ENCODE data around the gene MAP7D3. TPM values are rescaled to one million over a fixed set of nuclear protein-coding genes. Genes with fewer than 3 reads are reported as not detected.

Gene MAP7D3
- polyA plus RNA-seq, 3 donors, result 1.8 to 3.4 (median 2.9) TPM

DNA sequence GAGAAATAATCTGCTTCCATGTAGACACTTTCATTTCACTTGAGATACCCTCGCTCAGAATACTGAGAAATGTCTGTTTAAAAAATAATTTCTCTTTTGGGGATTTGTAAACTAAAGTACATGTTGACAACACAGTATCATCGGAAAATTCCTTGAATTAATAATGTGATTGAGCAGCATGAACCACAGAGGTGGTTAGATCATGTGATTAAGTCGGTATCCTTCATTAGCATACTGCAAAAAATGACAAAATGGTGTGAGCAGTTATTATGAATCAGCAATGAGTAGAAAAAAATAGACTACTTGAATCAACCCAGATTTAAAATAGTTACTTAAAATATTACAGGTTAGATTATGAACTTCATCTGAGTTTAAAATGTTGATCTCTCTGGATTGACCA lies 14.1 kb downstream of the MAP7D3 start:
- Histone ChIP-seq H2AFZ (ENCODE audit: insufficient read depth, low read depth, low read length, poor library complexity, severe bottlenecking) (no peak overlapping the region), H4K20me1 (ENCODE audit: insufficient read depth, low read length) (no peaks in the 10 kb centered on the region), H3K27ac (ENCODE audit: low read depth in 1 of 2, low read length in 2 of 2) (no peak overlapping the region), H3K9me3 (replicated peaks in 1 of 2; ENCODE audit: control insufficient read depth in 1 of 2, insufficient read depth in 1 of 2, low read length in 2 of 2) (no peaks in the 10 kb centered on the region), H3K4me2 (replicated peaks; ENCODE audit: extremely low read depth, low read length, poor library complexity, severe bottlenecking) (no peak overlapping the region), H3K9ac (ENCODE audit: insufficient read depth, low read length, poor library complexity, severe bottlenecking) (no peak overlapping the region), H3K79me2 (ENCODE audit: insufficient read depth, low read length) (no peaks in the 10 kb centered on the region), H3K36me3 (replicated peaks in 1 of 2; ENCODE audit: control insufficient read depth in 1 of 2, insufficient read depth in 2 of 2, low read length in 2 of 2) (peaks cover 25 to 60% of the 10 kb centered on the region in 2 donors), H3K4me3 (replicated peaks in 1 of 3; ENCODE audit: low read depth in 2 of 3, low read length in 3 of 3) (no peak overlapping the region), H3K4me1 (ENCODE audit: control insufficient read depth in 1 of 2, insufficient read depth in 2 of 2, low read length in 2 of 2) (no peaks in the 10 kb centered on the region), H3K27me3 (ENCODE audit: control insufficient read depth in 2 of 2, insufficient read depth in 2 of 2, low read length in 2 of 2) (peaks cover 0 to 2% of the 10 kb centered on the region in 2 donors)
- H3K36me3 Mint-ChIP-seq, result peaks cover 30 to 43% of the 10 kb centered on the region in 2 donors
- no peak overlapping the region for H3K4me3 Mint-ChIP-seq
- no peaks in the 10 kb centered on the region for H3K27me3 Mint-ChIP-seq (ENCODE audit: low read depth in 3 of 3)
- no peaks in the 10 kb centered on the region for H3K9me3 Mint-ChIP-seq
- no peak overlapping the region for H3K27ac Mint-ChIP-seq
- TF ChIP-seq, protein P1, sequence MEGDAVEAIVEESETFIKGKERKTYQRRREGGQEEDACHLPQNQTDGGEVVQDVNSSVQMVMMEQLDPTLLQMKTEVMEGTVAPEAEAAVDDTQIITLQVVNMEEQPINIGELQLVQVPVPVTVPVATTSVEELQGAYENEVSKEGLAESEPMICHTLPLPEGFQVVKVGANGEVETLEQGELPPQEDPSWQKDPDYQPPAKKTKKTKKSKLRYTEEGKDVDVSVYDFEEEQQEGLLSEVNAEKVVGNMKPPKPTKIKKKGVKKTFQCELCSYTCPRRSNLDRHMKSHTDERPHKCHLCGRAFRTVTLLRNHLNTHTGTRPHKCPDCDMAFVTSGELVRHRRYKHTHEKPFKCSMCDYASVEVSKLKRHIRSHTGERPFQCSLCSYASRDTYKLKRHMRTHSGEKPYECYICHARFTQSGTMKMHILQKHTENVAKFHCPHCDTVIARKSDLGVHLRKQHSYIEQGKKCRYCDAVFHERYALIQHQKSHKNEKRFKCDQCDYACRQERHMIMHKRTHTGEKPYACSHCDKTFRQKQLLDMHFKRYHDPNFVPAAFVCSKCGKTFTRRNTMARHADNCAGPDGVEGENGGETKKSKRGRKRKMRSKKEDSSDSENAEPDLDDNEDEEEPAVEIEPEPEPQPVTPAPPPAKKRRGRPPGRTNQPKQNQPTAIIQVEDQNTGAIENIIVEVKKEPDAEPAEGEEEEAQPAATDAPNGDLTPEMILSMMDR (IDR thresholded peaks at IDR 0.05), result no peak
- DNase-seq, result no peak
- 50% methylated on average over 1 of the region's 3 CpGs for WGBS (ENCODE audit: insufficient coverage)
- intact Hi-C loops (cut with micrococcal nuclease), result no loop called here
- H3K4me1 Mint-ChIP-seq, result no peaks in the 10 kb centered on the region

DNA sequence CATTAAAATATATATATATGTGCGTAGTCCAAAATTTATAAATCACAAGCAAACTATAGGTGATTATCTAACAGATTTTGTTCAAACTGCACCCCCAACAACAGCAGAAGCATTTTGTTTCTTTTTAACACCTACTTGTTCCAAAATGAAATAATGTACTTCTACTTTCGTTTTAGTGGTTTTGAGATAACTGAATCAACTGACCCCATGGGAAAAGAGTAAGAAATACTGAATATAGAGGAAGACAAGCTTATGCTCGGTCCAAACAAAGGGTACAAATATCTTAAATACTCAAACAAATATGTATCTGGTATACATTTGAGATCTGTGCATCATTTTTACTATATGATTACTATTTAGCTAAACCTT lies 22.4 kb downstream of the MAP7D3 start:
- WGBS (ENCODE audit: insufficient coverage), result no CpG with 5 or more reads among the region's 3 CpGs
- Histone ChIP-seq H3K9me3 (replicated peaks in 1 of 2; ENCODE audit: control insufficient read depth in 1 of 2, insufficient read depth in 1 of 2, low read length in 2 of 2) (no peaks in the 10 kb centered on the region), H3K36me3 (replicated peaks in 1 of 2; ENCODE audit: control insufficient read depth in 1 of 2, insufficient read depth in 2 of 2, low read length in 2 of 2) (peaks cover 20 to 52% of the 10 kb centered on the region in 2 donors), H4K20me1 (ENCODE audit: insufficient read depth, low read length) (no peaks in the 10 kb centered on the region), H3K79me2 (ENCODE audit: insufficient read depth, low read length) (no peaks in the 10 kb centered on the region), H3K27ac (ENCODE audit: low read depth in 1 of 2, low read length in 2 of 2) (no peak overlapping the region), H3K4me3 (replicated peaks in 1 of 3; ENCODE audit: low read depth in 2 of 3, low read length in 3 of 3) (peak overlapping the region in 1 of 3 experiments; percentile 30), H3K4me1 (ENCODE audit: control insufficient read depth in 1 of 2, insufficient read depth in 2 of 2, low read length in 2 of 2) (peaks cover 0 to 2% of the 10 kb centered on the region in 2 donors), H3K27me3 (ENCODE audit: control insufficient read depth in 2 of 2, insufficient read depth in 2 of 2, low read length in 2 of 2) (no peaks in the 10 kb centered on the region), H2AFZ (ENCODE audit: insufficient read depth, low read depth, low read length, poor library complexity, severe bottlenecking) (no peak overlapping the region), H3K9ac (ENCODE audit: insufficient read depth, low read length, poor library complexity, severe bottlenecking) (no peak overlapping the region), H3K4me2 (replicated peaks; ENCODE audit: extremely low read depth, low read length, poor library complexity, severe bottlenecking) (peak overlapping the region; percentile 31)
- no peaks in the 10 kb centered on the region for H3K27me3 Mint-ChIP-seq (ENCODE audit: low read depth in 3 of 3)
- peaks cover 32 to 41% of the 10 kb centered on the region in 2 donors for H3K36me3 Mint-ChIP-seq
- TF ChIP-seq, protein P1 (IDR thresholded peaks at IDR 0.05), result no peak
- peaks cover 9% of the 10 kb centered on the region for H3K4me1 Mint-ChIP-seq
- no peak overlapping the region for H3K27ac Mint-ChIP-seq
- DNase-seq, result no peak
- peak overlapping the region in 1 of 2 donors; percentile 35 for H3K4me3 Mint-ChIP-seq
- intact Hi-C loops (cut with micrococcal nuclease), result no loop called here
- peaks cover 0 to 2% (median 0%) of the 10 kb centered on the region in 7 donors for H3K9me3 Mint-ChIP-seq
